ENCODE data around the gene GPM6B.

GRCh38 chrX:13863324-13863723 is 46.4 kb upstream of the GPM6B start:
- TF ChIP-seq CTCF (IDR thresholded peaks at IDR 0.05 in 8 of 11, conservative IDR thresholded peaks at IDR 0.05 in 3 of 11) (no peak), POLR2A (IDR thresholded peaks at IDR 0.05) (no peak), POLR2AphosphoS5 (IDR thresholded peaks at IDR 0.05) (no peak)
